GM21526 (cell line): ENCODE measurements around the gene GRXCR1.

ENCODE experiments used
- ATAC-seq: cut with Tn5 transposase; IDR thresholded peaks from one replicate; pipeline ENCODE4 v1.9.1; 2021; ENCODE audit warnings: moderate library complexity; ENCODE audit not compliant: unreplicated experiment, low FRiP score

Gene GRXCR1

DNA sequence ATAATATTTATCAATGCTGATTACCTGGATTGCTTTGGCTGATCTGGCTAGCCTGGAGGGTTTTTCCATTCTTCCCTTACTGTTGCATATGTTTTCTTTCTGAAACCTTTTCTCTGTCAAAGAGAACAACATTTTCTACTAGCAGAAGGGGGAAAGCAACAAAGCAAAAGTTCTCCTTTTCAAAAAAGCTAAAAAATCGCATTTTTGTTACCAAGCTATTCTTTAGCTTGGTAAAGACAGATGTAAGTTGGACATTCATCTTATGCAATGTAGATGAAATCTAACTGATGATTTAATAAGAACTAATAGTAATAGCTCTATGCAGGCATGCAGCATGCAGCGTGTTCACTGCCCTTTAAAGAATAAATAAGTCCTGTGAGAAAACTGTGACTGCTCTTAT, at the start of gene GRXCR1:
Gene GRXCR1 (plus strand): TSS at position 301 of the 400 bp plus-strand sequence. CDS start 554 bp downstream, outside the sequence.
- no peak for ATAC-seq

DNA sequence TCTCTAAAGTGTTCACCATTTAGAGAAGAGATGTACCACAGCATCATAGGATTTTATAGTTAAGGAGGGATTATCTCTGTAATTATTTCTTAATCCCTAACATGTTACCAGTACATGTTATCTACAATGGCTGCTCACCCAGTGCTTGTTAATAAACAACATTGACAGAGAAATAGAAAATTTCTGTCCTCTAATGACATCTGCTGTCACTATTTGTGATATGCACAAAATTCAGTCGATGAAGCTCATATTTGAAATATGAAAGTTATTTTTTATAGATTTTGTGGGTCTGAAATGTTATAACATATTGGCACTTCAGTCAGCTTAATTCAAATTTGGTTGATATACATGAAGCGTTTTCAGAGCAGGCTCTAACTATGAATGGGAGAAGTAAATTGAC, 48.8 kb upstream of the GRXCR1 start:
- ATAC-seq = no peak

DNA sequence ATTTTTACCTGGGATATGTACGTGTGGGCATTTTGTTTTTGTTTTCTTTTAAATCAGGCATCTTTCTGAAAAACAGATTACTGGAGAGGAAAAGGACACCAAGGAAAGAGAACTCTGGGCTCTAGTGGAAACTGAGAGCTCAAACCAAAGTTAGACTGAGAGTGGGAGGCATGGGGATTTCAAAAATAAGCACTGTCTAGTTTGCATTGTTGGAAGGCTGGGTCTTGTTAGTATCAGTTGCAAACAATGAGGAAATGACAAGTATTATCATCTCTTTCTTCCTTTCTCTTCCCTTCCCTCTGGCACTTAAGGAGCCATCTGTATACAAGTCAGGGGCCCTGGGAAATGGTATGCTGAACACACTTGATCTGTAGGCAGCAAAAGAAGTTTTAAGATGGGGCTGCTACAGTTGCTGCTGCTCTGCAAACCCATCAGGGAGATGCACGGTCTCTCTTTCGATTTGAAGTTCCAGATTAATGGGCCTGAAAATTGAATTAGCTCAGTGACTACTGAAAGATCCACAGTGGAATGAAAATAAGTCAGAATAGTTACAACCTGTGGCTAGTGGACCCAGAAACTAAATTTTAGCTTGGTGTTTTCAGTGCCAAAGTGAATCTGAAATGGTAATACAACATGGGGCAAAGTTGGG, 48.0 kb upstream of the GRXCR1 start:
- ATAC-seq = no peak

- ATAC-seq = no peak
Measured at GRCh38 chr4:42845586-42845985, 46.9 kb upstream of the GRXCR1 start.

DNA sequence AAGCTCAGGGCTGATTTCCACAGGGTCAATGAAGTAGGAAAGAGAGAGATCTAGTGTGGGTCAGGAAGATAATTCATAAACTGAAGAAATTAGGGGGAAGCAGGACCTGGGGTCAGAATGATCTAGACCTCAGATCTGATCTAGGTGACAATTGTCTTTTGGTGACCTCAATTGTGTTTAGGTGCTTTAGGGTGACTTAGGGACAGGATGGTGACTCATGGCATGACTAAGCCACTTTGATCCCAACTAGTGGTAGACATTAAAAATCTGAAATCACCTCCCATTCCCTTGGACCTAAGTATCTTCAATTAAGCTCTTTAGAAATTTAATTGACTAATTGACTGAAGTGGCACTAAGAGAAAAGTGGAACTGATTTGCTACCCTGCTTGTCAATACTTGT, 36.7 kb upstream of the GRXCR1 start:
- no peak for ATAC-seq

DNA sequence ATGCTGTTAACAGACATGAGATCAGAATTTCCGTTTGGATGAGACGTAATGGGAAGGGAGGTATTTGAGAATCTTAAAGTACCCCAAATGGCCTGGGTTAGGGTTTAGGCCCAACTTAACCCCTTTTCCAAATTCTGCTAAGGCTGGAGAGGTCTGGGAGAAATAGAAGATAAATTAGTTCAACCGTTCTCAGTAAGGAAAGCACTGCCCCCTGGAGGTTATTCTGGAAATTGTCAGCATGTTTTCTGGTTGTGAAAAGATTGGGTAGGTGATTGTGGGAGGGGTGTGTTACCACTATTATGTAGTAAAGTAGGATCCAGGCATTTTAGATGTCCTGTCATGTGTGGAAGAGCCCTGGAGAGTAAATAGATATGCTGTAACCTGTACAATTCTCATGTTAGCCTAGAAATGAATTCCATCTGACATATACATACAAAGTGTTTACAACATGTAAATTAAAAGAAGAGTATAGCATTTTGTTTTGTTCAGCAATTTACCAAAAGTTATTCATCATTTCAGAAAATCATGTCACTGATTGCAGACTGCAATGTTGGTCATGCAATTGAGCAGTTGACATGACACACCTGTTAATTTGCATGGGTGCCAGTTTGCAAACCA, 26.8 kb upstream of the GRXCR1 start:
- peak; percentile 83 for ATAC-seq

- ATAC-seq = no peak
Measured at GRCh38 chr4:42871261-42871660, 21.3 kb upstream of the GRXCR1 start.

GRCh38 chr4:42871671-42872290, 20.7 kb upstream of the GRXCR1 start:
- ATAC-seq = no peak

DNA sequence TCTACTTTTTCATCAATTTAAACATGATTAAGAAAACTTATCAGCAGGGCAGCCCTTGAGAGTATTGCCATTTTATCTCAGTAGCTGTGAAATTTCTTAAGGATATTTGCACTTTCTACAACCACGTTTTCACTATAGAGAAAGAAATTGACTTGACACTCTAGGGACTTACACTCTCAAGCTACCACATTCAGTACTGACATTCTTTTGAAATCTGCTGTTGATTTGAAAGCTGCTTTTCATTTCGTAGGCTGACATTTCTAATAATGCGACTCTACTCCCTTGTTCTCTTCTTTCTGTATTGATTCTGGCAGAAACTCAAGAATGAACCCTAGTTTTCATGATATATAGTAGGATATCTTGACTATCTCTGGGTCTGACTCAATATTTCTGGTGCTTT, 13.7 kb upstream of the GRXCR1 start:
- ATAC-seq = no peak

DNA sequence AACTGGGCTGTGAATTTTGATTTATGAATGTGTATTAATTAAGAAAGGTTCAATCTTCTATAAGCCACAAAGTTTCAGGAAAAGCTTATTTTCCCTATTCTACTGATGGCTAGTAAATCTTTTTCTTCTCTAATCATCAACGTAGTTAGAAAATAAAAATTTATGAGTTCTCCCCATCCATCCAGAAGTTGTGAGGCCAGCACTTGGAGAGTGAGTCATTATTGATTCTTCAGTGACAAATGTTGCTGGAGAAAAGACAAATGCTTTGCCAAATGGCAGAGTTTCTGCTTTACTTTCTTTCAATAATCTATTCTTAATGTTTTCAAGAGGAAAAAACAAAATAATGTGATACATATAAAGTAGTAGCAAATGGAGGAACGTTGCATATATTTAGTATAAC, 11.3 kb upstream of the GRXCR1 start:
- ATAC-seq = no peak

DNA sequence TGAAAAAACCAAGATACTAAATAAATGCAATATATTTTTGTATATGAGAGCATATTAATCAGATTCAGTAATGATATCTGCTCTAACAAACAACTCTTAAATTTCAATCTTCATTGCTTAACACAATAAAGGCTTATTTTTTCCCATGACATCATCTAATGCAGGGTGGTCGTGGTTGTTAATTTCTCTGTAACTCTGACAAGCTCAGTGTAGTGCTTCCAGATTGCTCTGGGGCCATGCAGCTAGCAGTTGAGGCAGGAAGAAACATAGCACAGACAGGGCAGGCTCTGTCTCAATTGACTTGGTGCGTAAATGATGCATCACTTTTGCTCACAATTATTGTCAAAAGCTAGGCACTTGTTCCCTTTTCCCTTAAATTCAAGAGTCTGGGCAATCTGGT, 869 bp upstream of the GRXCR1 start:
- ATAC-seq = no peak

DNA sequence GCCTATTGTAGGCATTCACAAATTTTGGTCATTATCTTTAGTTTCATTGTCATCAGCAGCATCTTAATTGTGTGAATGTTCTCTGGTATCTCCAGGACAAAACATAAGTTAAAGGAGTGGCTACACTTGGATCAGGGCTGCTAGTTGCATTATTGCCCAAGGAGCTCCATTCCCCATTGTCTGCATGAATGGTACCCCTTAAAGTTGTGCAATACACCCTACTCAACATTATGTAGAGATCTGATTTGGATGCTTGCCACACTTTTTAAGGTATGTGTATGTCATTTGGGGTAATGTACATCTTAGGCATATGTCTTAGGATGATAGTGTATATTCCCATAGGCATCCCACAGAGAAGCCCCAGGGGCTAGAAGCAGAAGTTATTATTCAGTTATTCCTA, 2.9 kb downstream of the GRXCR1 start:
- no peak for ATAC-seq

DNA sequence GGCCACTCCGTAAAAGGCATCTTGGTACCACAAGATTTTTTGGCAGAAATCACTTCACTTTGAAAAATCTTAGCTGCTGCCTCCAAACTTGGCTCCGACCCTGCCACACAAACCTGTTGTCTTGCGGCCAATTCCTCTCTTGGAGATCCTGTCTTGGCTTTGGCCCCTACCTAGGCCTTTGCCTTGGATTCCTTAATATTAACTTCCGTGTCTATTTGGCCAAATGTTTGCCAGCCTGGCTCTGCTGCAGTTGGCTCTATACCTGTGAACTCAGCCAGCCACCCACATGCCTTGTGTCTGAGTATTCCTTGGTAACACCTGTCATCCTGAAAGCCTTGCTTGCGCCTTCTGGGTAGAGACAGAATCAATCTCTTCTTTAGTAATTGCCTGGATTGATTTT, 12.5 kb downstream of the GRXCR1 start:
- no peak for ATAC-seq

DNA sequence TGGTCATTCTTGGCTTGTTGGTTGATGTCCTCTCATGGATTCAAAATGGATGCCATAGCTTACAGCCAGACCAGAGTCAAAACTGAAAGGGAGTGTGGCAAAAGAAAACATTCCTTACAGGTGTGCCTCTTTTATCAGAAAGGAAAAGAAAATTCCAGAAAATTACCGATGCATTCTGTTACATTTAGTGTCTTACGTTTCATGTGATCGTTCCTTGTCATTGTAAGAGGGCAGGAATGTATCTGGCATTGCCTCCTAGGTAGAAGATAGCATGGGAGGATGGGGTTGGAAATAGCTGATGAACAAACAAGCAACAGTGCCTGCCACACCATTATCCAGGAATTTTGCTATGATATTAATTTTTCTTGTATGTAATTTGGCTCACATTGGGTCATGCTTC, 13.1 kb downstream of the GRXCR1 start:
- ATAC-seq = no peak

DNA sequence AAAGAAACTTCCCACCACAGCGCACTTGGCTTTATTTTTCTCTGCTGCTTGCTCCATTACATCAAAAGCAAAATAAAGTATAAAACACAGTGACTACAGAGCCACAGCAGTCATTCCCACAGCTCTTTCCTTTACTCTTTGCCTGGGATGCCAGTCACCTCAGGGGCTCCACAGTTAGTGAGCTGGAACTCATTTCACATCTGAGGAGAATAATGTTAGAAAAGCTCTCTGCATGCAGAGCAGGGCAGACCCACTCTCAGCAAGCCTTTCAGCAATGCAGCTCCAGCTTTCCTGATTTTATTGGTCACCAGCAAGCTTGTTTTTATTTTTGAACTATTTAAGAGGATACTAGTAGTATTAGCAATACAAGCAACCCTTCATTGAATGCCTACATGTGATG, 13.8 kb downstream of the GRXCR1 start:
- no peak for ATAC-seq

DNA sequence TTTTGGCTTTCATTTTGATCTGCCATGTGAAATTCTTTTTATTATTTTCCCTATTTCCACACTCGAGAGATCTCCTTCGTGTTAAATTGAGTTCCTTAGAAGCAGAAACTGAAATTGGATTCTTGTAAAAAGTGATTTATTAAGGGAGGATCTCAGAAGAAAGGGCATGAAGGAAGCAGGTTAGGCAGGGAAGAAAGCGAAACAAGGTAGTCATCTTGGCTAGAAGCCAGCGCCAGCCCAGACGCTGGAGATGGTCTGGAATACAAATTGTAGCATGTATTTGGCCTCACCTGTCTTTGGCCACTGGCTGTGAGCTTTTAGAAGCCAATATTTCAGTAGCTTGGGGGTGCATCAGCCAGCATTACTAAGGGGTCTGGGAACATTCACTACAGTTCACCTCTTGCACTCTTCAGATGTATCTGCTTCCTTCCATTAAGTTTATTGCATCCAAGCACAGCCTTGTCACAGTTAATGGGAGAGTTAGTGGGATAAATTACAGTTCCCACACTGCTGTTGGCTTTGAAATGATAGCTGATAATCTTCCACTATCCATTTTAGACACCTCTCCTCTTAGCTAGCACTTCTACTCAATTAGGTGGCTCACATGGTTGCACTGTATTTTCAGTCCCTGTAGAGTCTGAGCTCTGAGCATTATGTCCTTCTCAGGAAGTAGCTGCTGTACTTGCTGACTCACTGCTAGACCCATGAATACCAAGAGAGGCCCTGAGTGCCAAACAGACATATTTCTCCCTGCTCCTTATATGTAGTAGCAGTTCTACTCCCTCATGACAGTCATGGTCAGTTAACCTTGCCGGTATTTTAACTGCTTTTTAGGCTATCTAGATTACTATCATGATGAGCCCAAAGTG, 14.6 kb downstream of the GRXCR1 start:
- ATAC-seq = no peak

DNA sequence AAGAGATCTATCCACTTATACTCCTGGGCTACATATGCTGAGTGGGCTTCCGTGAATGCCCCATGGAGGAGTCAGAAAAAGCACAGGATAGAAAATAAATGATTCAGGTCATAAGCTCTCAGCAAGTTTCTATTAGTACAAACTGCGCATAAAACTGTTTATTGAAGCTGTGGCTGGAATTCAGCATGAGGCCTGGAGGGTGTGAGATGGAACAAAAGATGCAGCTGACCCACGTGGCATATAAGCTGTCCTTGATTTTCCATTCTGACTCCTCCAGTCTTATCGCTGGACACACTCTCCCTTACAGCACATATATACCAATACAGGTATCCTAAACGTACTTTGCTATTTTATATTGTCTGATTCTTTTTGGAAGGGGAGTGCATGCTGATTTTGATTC, 17.9 kb downstream of the GRXCR1 start:
- no peak for ATAC-seq

- no peak for ATAC-seq
Measured at GRCh38 chr4:42914937-42915336, 22.4 kb downstream of the GRXCR1 start.

- no peak for ATAC-seq
Measured at GRCh38 chr4:42915484-42915883, 23.0 kb downstream of the GRXCR1 start.

GRCh38 chr4:42917296-42917695, 24.8 kb downstream of the GRXCR1 start:
- no peak for ATAC-seq

DNA sequence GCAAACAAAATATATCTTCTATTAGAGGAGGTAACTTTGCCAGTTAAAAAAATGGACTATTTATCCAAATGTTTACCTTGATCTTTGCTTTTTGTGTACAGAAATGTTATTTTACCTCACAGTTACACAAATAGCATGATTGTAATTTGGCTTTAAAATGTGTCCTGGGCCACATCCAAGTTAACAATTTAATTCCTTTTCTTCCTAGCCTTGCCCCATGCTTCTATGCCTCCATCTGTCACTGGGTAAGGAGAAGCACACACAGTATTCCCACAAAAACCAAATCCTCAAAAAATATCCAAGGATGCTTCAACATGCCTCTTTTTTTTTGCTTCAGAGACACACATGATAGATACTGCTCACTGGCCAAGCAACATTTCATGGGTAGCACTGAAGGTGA, 30.9 kb downstream of the GRXCR1 start:
- ATAC-seq = no peak
